ENCODE data around the gene P2RY11.

P2RY11 gene, protein sequence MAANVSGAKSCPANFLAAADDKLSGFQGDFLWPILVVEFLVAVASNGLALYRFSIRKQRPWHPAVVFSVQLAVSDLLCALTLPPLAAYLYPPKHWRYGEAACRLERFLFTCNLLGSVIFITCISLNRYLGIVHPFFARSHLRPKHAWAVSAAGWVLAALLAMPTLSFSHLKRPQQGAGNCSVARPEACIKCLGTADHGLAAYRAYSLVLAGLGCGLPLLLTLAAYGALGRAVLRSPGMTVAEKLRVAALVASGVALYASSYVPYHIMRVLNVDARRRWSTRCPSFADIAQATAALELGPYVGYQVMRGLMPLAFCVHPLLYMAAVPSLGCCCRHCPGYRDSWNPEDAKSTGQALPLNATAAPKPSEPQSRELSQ

DNA sequence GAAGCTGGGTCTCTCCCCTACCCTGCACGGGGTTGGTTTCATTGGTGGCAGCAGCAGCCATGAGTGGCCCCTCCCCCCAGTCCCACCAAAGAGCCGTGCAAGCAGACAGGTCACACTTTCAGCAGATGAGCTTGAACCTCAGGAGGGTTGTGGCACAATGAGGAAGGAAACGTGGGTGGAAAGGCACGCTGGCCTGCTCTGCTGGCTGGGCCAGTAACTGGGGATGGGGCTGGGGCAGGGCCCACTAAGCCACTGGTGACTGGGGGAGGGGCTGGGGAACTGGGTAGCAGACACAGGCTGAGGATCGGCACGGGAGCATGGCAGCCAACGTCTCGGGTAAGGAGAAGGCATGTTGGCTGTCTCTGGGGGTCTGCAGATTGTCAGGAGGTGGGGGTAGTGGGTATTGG is at the start of gene P2RY11:
P2RY11 (plus strand) TSS at position 289 of the 407 bp plus-strand sequence; CDS start at position 318, 29 bp downstream.
- peak; percentile 52 for DNase-seq

DNA sequence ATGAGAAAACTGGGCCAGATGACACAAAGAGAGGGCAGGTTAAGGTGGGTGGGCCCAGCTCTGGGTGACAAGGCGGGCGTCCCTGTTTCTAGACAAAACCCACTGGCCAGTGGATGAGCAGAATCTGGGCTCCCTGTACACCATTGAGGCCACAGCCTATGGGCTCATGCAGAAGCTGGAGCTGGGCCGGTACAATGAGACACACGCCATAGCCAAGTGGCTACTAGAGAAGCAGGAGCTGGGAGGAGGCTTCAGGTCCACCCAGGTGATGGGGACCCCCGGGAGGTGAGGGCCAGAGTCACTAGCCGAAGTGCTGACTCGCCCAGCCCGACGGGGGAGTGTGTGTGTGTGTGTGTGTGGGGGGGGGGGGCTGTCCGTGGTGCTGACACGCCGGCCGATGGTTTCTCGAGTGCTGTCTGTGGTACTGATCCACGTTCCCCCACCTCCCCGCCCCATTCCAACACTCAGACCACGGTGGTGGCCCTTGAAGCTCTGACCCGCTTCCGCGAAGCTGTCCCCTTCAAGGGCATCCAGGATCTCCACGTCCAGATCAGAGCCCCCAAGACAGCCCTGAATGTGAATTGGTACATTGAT is 49.7 kb upstream of the P2RY11 start:
- DNase-seq, result peak; percentile 60

DNA sequence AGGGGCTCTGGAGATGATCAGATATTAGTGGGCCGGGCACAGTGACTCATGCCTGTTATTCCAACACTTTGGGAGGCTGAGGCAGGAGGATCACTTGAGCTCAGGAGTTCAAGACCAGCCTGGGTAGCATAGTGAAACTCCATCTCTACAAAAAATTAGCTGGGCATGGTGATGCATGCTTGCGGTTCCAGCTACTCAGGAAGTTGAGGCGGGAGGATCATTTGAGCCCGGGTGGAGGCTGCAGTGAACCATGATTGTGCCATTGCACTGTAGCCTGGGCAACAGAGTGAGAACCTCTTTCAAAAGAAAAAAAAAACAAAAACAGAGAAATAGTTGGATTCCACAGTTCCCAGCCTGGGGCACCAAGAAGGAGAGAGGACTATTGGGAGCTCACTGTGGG is 43.3 kb upstream of the P2RY11 start:
- no peak for DNase-seq

DNA sequence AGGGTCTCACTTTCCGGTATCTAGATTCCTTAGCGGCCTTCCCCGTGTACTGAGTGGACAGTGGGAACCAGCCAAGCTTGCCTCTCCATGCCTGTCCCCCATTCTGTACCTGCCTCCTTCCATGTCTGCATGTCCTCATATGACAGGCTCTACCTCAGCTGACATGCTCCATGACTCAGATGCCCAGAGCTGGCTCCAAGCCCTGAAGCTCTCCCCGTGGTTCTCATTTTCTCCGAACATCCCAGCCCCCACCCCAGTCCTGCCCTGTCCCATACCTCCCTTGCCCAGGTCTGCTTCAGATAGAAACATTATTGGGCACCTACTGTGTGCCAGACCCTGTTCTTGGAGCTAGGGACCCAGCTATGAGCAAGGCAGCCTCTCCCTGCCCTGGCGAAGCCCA is 42.4 kb upstream of the P2RY11 start:
- DNase-seq, result no peak

DNA sequence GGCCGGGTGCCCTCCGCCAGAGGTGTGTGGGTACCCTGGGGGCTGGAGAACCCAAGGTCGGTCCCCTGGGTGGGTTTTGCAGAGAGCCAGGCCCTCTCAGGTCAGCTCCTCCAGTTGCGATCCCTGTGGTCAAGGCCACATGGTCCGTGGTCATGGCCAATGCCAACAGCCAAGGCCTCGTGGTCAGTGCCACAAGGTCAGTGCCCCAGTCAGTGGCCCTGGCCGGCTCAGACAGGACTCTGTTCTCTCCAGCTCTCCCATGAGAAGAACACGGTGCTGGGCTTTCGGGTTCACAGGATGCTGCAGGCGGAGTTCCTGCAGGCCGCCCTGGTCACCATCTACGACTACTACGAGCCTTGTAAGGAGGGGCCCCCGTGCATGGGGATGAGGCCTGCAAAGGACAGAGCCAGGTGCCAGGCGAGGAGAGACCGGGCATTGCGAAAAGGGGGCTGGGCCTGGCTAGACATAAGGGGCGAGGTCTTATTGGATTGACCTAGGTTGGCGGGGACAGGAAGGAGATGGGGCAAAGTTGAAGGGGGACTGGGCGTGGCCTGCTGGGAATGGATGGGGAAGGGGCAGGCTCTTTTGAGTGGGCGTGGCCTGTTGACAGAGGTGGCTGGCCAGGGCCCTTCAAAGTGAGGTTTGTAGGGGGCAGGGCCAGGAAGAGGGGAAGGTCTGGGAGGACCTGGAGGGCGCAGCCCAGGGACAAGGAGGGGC is 40.6 kb upstream of the P2RY11 start:
- no peak for DNase-seq

DNA sequence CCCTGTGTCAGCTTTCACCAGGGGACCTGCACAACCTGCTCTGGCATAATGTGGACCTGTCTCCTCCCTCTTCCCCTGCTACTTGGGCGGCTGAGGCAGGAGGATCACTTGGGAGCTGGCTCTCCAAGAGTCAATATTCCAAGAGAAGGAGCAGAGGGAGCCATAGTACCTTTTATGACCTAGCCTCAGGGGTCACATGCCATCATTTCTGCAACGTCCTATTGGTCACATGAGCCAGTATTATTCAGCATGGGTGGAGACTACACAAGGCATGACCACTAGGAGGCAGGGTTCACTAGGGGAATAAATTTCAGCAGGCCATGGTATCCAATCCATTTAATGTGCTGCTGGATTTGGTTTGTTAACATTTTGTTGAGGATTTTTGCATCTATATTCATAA is 37.3 kb upstream of the P2RY11 start:
- peak; percentile 73 for DNase-seq

DNA sequence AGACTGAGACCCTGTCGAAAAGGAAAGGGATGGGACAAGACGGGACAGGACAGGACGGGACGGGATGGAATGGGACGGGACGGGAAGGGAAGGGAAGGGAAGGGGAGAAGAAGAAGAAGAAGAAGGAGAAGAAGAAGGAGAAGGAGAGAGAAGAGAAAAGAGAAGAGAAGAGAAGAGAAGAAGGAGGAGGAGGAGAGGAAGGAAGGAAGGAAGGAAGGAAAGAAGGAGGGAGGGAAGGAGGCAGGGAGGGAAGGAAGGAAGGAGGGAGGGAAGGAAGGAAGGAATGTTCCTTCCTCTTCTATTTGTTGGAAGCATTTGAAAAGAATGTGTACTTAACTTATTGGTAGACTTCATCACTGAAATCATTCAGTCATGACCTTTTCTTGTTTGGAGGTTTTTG is 35.0 kb upstream of the P2RY11 start:
- DNase-seq, result no peak

DNA sequence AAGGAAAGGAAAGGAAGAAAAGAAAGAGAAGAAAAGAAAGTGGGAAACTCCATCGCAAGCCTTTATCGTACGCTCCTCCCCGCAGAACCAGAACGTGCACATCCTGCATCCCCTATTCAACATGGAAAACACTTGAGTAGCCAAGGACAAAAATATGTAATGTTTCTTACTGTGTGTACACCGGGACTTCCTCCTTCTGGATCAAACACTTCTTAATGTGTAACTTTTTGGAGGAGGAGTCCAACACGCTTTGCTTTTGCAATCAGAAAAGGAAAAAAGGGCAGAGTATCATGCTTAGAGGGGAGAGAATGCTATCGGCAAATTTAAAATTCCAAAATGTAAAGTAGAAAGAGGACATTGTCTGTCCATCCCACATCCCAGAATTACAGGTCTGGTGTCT is 33.2 kb upstream of the P2RY11 start:
- no peak for DNase-seq

DNA sequence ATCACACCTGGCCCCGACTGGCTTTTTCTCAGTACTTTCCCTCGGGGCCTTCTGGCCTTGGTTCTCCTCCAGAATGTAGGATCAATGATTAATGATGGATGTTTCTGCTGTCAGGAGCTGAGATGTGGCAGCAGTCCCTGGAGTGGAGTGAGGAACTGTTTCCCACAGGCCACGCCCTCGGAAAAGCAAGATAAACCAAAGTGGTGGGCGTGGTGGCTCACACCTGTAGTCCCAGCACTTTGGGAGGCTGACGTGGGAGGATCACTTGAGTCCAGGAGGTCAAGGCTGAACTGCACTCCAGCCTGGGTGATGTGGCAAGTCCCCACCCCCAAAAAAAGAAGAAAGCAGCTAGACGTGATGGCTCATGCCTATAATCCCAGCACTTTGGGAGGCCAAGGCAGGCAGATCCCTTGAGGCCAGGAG is 32.5 kb upstream of the P2RY11 start:
- DNase-seq, result no peak

DNA sequence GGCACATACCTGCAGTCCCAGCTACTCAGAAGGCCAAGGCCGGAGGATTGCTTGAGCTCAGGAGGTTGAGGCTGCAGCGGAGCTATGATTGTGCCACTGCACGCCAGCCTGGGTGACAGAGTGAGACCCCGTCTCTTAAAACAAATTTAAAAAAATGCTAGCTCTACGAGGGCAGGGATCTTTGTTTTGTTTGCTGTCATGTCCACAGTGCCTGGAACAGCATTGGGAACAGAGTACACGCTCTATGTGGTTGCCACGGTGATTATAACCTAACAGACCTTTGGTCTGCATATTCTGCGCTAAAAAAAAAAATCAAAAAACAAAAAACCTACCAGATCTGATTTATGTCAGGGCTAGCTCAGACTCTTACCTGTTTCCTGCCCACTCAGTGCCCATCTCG is 27.6 kb upstream of the P2RY11 start:
- DNase-seq, result no peak

DNA sequence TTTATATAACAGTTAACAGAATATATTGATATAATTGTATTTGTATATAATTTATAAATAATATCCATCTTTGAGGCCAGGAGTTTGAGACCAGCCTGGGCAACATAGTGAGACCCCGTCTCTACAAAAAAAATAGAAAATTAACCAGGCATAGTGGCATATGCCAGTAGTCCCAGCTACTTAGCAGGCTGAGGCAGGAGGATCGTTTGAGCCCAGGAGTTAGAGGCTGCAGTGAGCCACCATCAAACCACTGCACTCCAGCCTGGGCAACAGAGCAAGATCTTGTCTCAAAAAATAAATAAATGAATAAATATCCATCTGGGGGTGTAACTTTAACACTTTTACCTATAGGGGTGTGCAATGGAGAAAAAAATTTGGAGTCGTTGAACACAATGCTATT is 26.7 kb upstream of the P2RY11 start:
- no peak for DNase-seq

DNA sequence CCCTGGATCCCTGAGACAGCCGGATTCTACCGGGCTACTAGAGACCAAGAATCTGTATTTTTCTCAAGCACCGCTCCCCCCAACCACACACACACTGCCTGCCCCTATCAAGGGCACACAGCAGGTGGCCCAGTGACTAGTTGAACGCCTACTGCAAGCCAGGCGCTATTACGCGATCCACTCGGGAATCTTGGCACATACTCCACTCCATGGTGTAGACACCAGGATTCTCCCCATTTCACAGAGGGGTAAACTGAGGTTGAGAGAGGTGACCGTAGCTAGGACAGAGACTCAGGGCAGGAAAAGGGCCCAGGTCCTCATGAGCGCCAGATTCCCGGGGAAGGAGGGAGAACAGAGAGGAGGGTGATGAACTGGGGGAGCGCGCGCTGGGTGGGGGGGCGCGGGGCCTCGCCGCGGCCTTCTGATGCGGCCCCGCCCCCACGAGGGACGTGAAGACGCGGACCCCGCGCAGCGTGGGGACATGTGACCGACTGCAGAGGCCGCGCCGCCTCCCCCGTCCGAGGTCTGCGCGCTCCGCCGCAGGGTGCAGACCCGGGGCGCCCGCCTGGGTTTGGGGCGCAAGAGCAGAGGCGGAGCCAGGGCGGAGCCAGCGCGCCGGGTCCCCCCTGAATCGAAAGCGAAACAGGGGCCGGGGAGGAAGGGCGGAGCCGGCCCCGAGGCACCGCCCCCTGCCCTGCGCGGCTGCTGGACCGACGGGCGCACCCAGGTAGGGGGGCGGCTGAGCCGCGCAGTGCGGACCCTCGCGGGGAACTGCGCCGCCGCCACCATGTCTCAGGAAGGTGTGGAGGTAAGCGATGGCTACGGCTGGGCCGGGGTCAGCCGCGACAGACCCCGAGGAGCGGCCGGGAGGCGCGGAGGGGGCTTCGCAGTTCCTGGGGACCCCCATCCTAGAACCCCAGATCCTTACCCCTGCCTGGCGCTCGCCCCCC is 25.6 kb upstream of the P2RY11 start, which contains the start of gene SHFL:
SHFL (plus strand) TSS at position 677 of the 950 bp plus-strand sequence; CDS start at position 788, 111 bp downstream.
- DNase-seq, result peak; percentile 91

DNA sequence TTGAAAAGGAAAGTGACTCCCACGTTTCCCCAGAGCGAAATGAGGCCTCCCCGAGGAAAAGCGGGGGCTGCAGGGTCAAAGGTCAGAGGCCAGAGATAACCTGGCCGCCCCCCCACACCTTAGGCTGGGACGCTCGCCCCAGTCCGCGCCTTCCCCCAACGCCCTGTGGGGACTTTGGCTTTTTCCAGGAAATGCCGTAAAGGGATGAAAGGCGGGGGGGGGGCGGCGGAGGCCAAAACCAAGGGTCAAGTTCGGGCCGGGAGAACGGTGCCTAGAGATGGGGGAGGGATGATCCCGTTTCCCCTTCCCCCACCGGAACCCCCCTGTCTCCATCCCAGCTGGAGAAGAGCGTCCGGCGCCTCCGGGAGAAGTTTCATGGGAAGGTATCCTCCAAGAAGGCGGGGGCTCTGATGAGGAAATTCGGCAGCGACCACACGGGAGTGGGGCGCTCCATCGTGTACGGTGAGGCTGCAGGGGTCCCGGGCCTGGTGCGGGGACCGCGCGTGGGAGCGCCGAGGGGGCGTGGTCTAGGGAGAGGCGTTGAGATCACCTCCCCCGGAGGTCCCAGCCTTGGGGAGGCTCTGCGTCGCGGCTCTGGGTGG is 24.8 kb upstream of the P2RY11 start:
- peak; percentile 29 for DNase-seq

DNA sequence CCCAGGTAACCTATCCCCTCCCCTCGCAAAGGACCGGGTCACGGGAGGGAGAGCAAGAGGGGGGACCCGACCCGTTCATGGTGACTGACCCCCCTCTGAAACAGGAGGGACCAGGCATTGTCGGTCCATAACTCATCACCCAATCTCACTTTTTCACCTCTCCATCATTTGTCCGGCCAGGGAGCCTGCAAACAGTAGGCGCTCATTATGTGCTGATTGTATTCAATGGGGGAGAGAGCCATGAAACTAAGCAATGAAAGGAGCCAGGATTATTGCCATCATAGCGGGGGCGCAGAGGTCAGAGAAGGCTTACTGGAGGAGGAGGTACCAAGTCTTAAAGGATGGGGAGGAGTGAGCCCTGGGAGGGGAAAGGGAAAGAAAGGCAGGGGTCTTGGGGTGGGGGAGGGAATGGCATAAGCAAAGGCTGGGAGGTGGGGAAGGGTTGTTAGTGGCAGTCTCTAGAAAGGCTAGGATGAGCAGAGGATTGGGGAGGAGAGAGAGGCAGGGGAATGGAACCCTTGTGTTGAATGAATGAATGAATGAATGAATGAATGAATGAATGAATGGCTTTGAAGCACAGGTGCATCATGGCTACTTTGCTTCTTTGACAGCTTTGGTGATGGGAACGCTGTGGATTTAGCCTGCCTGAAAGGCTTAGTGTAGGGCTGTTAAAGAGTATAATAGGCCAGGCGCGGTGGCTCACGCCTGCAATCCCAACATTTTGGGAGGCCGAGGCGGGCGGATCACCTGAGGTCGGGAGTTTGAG is 24.0 kb upstream of the P2RY11 start:
- DNase-seq, result no peak

DNA sequence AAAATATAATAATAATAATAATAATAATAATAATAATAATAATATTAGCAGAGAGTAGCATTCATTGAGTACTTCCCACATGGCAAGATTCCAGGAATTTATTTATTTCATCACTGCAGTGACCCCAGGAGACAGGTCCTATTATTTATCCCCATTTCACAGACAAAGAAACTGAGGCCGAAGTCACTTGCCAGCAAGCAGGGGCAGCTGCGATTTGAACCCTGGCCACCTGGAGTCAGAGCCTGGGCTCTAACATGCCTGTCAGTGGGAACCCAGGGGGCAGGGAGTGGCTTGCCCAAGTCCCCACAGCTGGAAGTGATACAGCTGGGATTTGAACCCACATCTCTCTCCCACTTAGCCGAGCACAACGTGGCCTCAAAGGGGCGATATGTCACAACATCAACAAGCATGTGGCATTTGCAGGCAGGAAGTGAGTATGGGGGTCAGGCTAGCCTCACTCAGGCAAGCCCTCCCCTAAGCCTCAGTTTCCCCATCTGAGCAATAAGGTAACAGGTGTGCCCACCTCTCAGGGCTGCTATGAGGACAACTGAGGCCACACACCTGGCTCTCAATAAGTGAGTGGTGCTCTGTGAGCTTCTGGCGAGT is 22.4 kb upstream of the P2RY11 start:
- DNase-seq, result no peak

DNA sequence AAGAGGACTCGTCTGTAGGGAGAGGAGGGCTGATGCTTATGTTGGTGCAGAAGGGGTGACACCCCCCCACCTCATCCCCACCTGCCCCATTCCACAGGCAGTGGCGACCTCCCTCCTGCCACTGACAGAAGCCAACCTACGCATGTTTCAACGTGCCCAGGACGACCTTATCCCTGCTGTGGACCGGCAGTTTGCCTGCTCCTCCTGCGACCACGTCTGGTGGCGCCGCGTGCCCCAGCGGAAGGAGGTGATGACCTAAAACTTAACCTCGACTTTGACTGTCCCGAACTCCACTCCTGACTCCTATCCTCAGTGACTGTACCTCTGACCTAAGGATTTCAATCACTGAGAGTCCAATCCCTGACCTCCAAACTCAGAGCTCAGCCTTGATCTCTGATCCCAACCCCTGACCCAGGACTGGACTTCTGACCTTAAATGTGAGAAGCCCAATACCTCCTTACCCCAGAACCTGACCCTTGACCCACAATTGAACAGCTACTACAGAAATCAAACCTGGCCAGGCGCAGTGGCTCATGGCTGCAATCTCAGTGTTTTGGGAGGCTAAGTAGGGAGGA is 21.6 kb upstream of the P2RY11 start:
- no peak for DNase-seq

DNA sequence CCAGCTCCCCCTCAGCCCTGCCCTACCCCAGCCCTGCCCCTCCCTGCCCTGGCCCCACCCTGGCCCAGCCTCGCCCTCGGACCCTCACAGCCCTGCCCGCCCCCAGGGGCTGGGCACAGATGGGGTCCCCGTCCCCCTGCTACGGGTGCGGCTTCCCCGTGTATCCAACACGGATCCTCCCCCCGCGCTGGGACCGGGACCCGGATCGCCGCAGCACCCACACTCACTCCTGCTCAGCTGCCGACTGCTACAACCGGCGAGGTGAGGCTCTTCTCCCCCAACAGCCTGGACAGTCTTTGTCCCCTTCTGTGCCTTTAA is 20.2 kb upstream of the P2RY11 start:
- no peak for DNase-seq

DNA sequence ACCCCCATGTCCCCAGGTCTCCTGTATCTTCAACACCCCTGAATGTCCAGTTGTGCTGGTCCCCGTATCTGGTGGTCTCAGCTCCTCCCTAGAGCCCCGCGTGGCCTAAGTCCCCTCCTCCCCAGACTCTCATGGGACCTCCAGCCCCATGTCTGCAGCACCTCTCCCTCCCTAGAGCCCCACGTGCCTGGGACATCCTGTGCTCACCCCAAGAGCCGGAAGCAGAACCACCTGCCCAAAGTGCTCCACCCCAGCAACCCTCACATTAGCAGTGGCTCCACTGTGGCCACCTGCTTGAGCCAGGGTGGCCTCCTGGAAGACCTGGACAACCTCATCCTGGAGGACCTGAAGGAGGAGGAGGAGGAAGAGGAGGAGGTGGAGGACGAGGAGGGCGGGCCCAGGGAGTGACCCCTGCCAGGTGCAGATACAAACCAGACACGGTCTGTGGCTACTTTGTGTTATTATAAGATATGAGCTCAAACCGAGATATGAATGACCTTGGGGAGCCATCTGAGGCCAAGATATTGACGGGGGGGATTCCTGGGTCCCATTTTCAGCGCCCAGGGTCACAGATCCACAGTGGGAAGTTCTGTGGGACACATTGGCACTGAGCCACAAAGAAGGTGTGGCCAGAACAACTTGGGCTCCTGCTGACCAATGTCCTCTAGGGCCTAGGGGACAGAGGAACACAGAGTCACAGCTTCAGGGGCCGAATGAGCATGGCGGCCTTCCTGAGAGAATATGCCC is 19.4 kb upstream of the P2RY11 start:
- peak; percentile 71 for DNase-seq

DNA sequence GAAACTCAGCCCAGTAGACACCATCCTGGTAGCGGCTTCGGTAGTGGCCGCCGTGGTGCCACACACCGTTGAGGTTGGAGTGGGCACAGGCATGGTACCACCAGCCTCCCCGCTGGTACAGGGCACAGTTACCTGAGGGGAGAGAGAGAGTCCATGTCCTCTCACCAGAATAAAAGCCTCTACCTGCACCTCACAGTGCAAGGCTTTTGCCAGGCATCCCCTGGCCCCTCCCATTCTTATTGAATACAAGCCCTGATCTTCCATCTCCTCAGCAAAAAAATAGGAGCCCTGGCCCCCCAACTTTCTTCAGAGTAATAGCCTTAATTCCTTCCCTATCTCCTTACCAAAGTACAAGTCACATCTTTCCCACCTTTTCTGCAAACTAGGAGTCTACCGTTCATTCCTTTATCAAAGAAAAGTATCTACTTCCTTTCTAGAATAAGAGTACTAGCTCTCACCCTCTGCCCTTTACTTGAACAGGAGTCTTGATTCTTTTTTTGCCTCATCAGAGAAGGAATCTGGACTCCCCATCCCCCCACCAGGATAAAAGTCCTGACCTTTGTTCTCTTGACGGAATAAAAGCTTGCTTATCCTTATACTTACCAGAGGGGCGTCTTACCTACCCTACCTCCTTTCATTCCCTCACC is 18.7 kb upstream of the P2RY11 start:
- DNase-seq, result no peak
